PC-3 (cell line): ENCODE results near the gene LRBA.

Source experiments
- CTCF ChIP-seq: fragments of 300-600 bp; sonication (generic); conservative IDR thresholded peaks from 2 replicates; pipeline ENCODE4 v1.5.1; 2017; ENCODE audit warnings: antibody characterized with exemption, low read depth, mild to moderate bottlenecking, low read length
- EZH2 ChIP-seq: fragments of 300-600 bp; sonication (generic); IDR thresholded peaks from one replicate; pipeline ENCODE4 v1.6.1; 2017; ENCODE audit warnings: antibody characterized with exemption, mild to moderate bottlenecking, low read length; ENCODE audit not compliant: unreplicated experiment
- EZH2phosphoT487 ChIP-seq: fragments of 300-600 bp; sonication (generic); IDR thresholded peaks from 2 replicates; pipeline ENCODE4 v1.6.1; 2018; ENCODE audit warnings: mild to moderate bottlenecking, antibody characterized with exemption, low read length, borderline replicate concordance

GRCh38 chr4:150769248-150769647 lies 245.8 kb downstream of the LRBA start:
- TF ChIP-seq CTCF (no peak), EZH2phosphoT487 (no peak), EZH2 (no peak)
